Smooth muscle cell (in vitro differentiated cells): ENCODE measurements around the gene SCO2. TPM values are rescaled to one million over a fixed set of nuclear protein-coding genes. Genes with fewer than 3 reads are reported as not detected.

Experiments
- DNase-seq: peaks from one replicate; lab custom pipeline; 2025; ENCODE audit not compliant: unreplicated experiment; lab: John Stamatoyannopoulos, UW
- H2AFZ ChIP-seq: fragments of 200-600 bp; sonication (generic); 2 replicates; pipeline ENCODE4 v1.6.0; 2016; ENCODE audit warnings: antibody characterized with exemption, low read depth, mild to moderate bottlenecking
- H3F3A ChIP-seq: fragments of 200-600 bp; sonication (generic); 2 replicates; pipeline ENCODE4 v1.6.0; 2017; ENCODE audit warnings: antibody characterized with exemption, low read depth
- H3K27ac ChIP-seq: fragments of 200-600 bp; sonication (generic); 2 replicates; pipeline ENCODE4 v1.5.1; 2016; ENCODE audit warnings: low read depth, mild to moderate bottlenecking
- H3K27me3 ChIP-seq: fragments of 200-600 bp; sonication (generic); 2 replicates; pipeline ENCODE4 v1.6.1; 2016; ENCODE audit warnings: low read depth, mild to moderate bottlenecking
- H3K36me3 ChIP-seq: fragments of 200-600 bp; sonication (generic); 2 replicates; pipeline ENCODE4 v1.5.1; 2016; ENCODE audit warnings: low read depth
- H3K4me1 ChIP-seq: fragments of 200-600 bp; sonication (generic); 2 replicates; pipeline ENCODE4 v1.5.1; 2016; ENCODE audit warnings: low read depth
- H3K4me2 ChIP-seq: fragments of 200-600 bp; sonication (generic); 2 replicates; pipeline ENCODE4 v1.6.0; 2016; ENCODE audit warnings: mild to moderate bottlenecking
- H3K4me3 ChIP-seq: fragments of 200-600 bp; sonication (generic); 2 replicates; pipeline ENCODE4 v1.5.1; 2016; ENCODE audit warnings: mild to moderate bottlenecking
- H3K79me2 ChIP-seq: fragments of 200-600 bp; sonication (generic); 2 replicates; pipeline ENCODE4 v1.6.0; 2016; ENCODE audit warnings: low read depth, mild to moderate bottlenecking
- H3K9ac ChIP-seq: fragments of 200-600 bp; sonication (generic); 2 replicates; pipeline ENCODE4 v1.6.0; 2016; ENCODE audit warnings: low read depth
- H3K9me3 ChIP-seq: fragments of 200-600 bp; sonication (generic); replicated peaks from 2 replicates; pipeline ENCODE4 v1.5.1; 2016; ENCODE audit warnings: low read depth
- H4K20me1 ChIP-seq: fragments of 200-600 bp; sonication (generic); 2 replicates; pipeline ENCODE4 v1.6.0; 2016; ENCODE audit warnings: low read depth
- WGBS: methylation state at CpG from one replicate; pipeline ENCODE4 v1.1.7; 2016; ENCODE audit warnings: low lambda C conversion rate; 5-methylcytosine and 5-hydroxymethylcytosine counted together
- polyA plus RNA-seq: library from polyadenylated mRNA; unstranded; fragments of >200 nt; fragmentation: Nextera tagmentation; extraction: Ambion mirVana; gene quantifications from 2 replicates; pipeline ENCODE4 v1.2.1, GENCODE V29; 2016
- total RNA-seq: library from RNA; depleted of rRNA; stranded (reverse); fragments of >200 nt; gene quantifications from 2 replicates; pipeline ENCODE4 v1.2.3, GENCODE V29; 2014
- TF ChIP-seq, protein P1 (sequence below): fragments of 200-600 bp; sonication (generic); IDR thresholded peaks from 2 replicates; pipeline ENCODE4 v1.5.1; 2017; ENCODE audit warnings: borderline replicate concordance, mild to moderate bottlenecking, antibody characterized with exemption; ENCODE audit not compliant: insufficient read depth, poor library complexity, severe bottlenecking

SCO2 gene
- total and polyA plus RNA-seq, 2 experiments from 2014 or later, result 1.5 to 22.6 TPM

DNA sequence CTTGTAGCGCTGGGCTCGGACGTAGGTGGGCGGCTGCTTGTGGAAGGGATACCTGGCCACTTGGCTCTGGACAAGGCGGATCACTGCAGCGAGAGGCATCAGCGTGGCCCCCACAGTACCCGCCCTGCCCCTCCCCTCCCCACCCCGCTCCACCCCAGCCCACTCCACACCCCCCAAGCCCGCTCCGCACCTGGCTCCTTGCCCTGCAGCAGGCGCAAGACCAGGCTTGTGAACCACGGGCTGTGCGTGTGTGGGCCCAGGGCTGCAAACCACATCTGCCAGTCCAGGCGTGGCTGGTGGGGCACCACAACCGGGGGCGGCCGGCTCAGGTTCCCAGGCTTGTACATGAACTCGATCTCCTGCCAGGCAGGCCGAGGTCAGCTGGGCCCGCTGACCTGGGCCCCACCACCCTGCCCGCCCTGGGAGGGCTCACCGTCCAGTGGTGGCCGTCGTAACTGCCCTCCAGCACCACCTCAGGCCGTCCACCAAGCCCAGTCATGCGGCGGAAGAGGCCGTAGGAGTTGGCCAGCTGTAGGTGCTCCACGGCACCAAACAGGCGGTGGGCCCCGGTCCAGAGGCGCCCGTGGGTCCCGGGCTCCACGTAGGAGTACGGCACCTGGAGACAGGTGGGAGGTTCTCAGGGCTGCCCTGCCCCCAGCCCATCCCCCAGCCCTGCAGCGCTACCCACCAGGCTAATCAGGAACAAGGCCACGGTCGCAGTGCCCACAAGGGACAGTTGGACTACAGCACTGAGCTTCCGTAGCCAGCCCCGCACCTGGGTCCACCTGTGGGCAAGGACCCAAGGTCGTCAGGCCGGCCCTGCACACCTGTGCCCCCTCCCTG is 20.8 kb downstream of the SCO2 start:
- 98% methylated on average over 30 of the region's 44 CpGs for WGBS
- Histone ChIP-seq H3F3A (peaks cover 6% of the 10 kb centered on the region), H3K27me3 (no peaks in the 10 kb centered on the region), H3K9me3 (no peaks in the 10 kb centered on the region), H3K9ac (no peak overlapping the region), H3K27ac (no peak overlapping the region), H4K20me1 (peaks cover 5% of the 10 kb centered on the region), H3K36me3 (no peaks in the 10 kb centered on the region), H3K4me3 (no peak overlapping the region), H3K79me2 (peaks cover 30% of the 10 kb centered on the region), H3K4me1 (peaks cover 12% of the 10 kb centered on the region), H3K4me2 (no peak overlapping the region), H2AFZ (no peak overlapping the region)
- TF ChIP-seq, protein P1, sequence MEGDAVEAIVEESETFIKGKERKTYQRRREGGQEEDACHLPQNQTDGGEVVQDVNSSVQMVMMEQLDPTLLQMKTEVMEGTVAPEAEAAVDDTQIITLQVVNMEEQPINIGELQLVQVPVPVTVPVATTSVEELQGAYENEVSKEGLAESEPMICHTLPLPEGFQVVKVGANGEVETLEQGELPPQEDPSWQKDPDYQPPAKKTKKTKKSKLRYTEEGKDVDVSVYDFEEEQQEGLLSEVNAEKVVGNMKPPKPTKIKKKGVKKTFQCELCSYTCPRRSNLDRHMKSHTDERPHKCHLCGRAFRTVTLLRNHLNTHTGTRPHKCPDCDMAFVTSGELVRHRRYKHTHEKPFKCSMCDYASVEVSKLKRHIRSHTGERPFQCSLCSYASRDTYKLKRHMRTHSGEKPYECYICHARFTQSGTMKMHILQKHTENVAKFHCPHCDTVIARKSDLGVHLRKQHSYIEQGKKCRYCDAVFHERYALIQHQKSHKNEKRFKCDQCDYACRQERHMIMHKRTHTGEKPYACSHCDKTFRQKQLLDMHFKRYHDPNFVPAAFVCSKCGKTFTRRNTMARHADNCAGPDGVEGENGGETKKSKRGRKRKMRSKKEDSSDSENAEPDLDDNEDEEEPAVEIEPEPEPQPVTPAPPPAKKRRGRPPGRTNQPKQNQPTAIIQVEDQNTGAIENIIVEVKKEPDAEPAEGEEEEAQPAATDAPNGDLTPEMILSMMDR, result no peak
- DNase-seq, result no peak

DNA sequence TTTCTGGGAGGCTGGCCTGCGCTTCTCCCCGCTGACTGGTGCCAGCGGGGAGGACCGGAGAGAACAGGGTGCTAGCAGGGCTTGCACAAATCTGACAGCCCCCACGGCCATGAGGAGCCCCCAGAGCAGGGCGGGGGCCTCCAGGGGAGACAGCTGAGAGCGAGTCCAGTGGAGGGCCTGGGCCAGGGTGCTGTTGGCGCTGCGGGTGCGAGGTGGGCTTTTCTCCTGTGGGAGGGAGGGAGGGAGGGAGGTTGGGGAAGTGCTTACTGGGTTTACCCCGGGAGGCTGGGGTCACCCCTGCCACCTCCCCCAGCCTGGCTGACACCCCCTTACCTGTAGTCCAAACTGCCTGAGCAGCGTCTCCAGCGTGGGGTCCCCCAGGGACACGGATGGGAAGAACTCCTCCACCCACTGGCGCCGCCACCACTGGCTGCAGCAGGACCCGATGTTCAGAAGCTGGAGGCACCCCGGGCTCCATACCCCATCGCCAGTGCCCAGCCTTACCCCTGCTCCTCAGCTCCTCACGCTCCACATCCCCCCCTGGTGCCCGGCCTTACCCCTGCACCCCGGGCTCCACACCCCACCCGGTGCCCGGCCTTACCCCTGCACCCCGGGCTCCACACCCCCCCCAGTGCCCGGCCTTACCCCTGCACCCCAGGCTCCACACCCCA is 21.8 kb downstream of the SCO2 start:
- Histone ChIP-seq H3K9ac (no peak overlapping the region), H4K20me1 (no peaks in the 10 kb centered on the region), H3K4me1 (peaks cover 7% of the 10 kb centered on the region), H3K4me2 (no peak overlapping the region), H3F3A (peaks cover 2% of the 10 kb centered on the region), H3K27me3 (no peaks in the 10 kb centered on the region), H3K79me2 (peaks cover 20% of the 10 kb centered on the region), H2AFZ (no peak overlapping the region), H3K36me3 (no peaks in the 10 kb centered on the region), H3K27ac (no peak overlapping the region), H3K4me3 (no peak overlapping the region), H3K9me3 (no peaks in the 10 kb centered on the region)
- DNase-seq, result no peak
- TF ChIP-seq, protein P1, result no peak
- whole genome bisulfite sequencing, result 97% methylated on average over 6 of the region's 26 CpGs

DNA sequence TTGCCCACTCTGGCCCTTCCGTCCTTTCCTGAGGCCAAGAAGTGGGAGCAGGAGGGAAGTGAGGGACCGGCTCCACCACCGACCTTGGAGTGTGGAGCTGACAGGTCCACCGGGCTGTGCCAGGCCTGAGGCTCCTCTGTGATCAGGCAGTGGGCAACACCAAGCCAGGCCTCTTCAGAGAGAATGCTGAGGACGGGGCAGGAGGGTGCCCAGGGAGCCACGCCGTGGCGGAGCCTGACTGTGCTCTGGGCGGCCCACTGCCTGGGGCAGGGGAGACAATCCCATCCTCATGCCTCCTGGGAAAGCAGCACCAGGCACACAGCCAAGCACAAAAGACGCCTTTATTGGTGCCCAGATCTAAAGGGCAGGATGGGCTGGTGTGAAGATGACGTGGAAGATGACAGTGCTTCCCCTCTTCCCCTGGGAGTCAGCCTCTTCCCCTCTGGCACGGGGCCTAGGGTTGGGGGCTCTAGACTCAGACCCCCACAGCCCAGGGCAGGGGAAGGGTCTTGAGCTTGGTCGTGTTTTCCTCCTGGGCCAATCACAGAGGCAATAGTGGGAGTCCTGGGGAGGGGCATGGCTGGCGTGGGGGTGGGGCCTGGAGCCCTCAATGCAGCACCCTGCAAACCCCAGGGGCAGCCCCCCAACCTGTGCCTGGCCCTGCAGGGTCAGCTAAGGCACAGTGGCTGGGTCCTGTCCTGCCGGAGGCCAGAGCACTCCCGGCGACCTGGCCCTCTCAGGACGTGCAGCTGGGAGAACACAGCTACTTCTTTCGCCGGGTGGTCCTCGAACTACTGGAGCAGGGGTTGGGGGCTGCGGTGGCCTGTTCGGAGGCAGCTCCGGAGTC is 22.5 kb downstream of the SCO2 start:
- 91% methylated on average over 24 of the region's 24 CpGs for WGBS
- H4K20me1 ChIP-seq, result no peaks in the 10 kb centered on the region
- H2AFZ ChIP-seq, result no peak overlapping the region
- no peaks in the 10 kb centered on the region for H3K36me3 ChIP-seq
- no peak overlapping the region for H3K9ac ChIP-seq
- no peaks in the 10 kb centered on the region for H3F3A ChIP-seq
- H3K27ac ChIP-seq, result no peak overlapping the region
- H3K79me2 ChIP-seq, result peaks cover 17% of the 10 kb centered on the region
- peaks cover 7% of the 10 kb centered on the region for H3K4me1 ChIP-seq
- H3K9me3 ChIP-seq, result no peaks in the 10 kb centered on the region
- DNase-seq, result no peak
- no peak overlapping the region for H3K4me3 ChIP-seq
- TF ChIP-seq, protein P1, result no peak
- H3K27me3 ChIP-seq, result no peaks in the 10 kb centered on the region
- H3K4me2 ChIP-seq, result no peak overlapping the region
